IPS-NIHi11 (cell line): ENCODE measurements around the gene NEK8.
"Not testable (repeated sequence)": the region's sequence is repeated elsewhere in the genome, so short reads cannot be mapped to it uniquely, and the experiment has no call there.

ENCODE experiments used
- DNase-seq: peaks from one replicate; pipeline ENCODE4 v3.0.0; 2012; ENCODE audit warnings: mixed read lengths, low spot score

NEK8 gene

GRCh38 chr17:28763804-28764266 is 35.2 kb downstream of the NEK8 start:
- peak; percentile 70 for DNase-seq

GRCh38 chr17:28765038-28765437 is 36.5 kb downstream of the NEK8 start:
- DNase-seq, result no peak

- no peak for DNase-seq
Observed at GRCh38 chr17:28773736-28774135, 45.1 kb downstream of the NEK8 start.

- DNase-seq, result no peak
Observed at GRCh38 chr17:28774206-28774605, 45.6 kb downstream of the NEK8 start.

- no peak for DNase-seq
Observed at GRCh38 chr17:28777178-28777577, 48.6 kb downstream of the NEK8 start.

- not testable (repeated sequence) for DNase-seq
Observed at GRCh38 chr17:28779601-28780000, 51.0 kb downstream of the NEK8 start.

GRCh38 chr17:28783161-28783560 is 54.6 kb downstream of the NEK8 start:
- DNase-seq, result no peak

GRCh38 chr17:28788100-28788499 is 59.5 kb downstream of the NEK8 start:
- DNase-seq, result no peak
